Fibroblast of villous mesenchyme (primary cell): ENCODE measurements around the gene OSER1. TPM values are rescaled to one million over a fixed set of nuclear protein-coding genes. Genes with fewer than 3 reads are reported as not detected.
"Not testable (repeated sequence)": the region's sequence is repeated elsewhere in the genome, so short reads cannot be mapped to it uniquely, and the experiment has no call there.

ENCODE experiments used
- DNase-seq: peaks from one replicate; pipeline ENCODE4 v3.0.0-alpha.2; 2010; ENCODE audit warnings: low read depth
- H3K4me3 ChIP-seq: 2 replicates; pipeline ENCODE4 v1.5.1; 2011; ENCODE audit warnings: low read depth, mild to moderate bottlenecking, low read length
- CTCF ChIP-seq: IDR thresholded peaks from 2 replicates; pipeline ENCODE4 v1.5.1; 2012; ENCODE audit warnings: low read depth, mild to moderate bottlenecking, low read length; ENCODE audit not compliant: insufficient read depth
- total RNA-seq: library from RNA; depleted of rRNA; stranded (reverse); fragments of >200 nt; gene quantifications from 2 replicates; pipeline ENCODE4 v1.2.3, GENCODE V29; 2012

The OSER1 gene
- total RNA-seq, 1 donor: 45.8 TPM

- DNase-seq: no peak
- no peak for TF ChIP-seq CTCF
- no peak overlapping the region for H3K4me3 ChIP-seq
These were observed 25.1 kb upstream of the OSER1 start for GRCh38 chr20:44235702-44236101.

- no peak for TF ChIP-seq CTCF
- DNase-seq: peak; percentile 3
These were observed 24.2 kb upstream of the OSER1 start for GRCh38 chr20:44234566-44235317.

GRCh38 chr20:44233436-44234016, 23.0 kb upstream of the OSER1 start:
- H3K4me3 ChIP-seq: no peak overlapping the region
- no peak for DNase-seq
- TF ChIP-seq CTCF: no peak

More at GRCh38 chr20:44234566-44235317, 24.2 kb upstream of the OSER1 start:
- no peak overlapping the region for H3K4me3 ChIP-seq

- H3K4me3 ChIP-seq, DNase-seq: not testable (repeated sequence)
These were observed 21.9 kb upstream of the OSER1 start for GRCh38 chr20:44232469-44232856.

- no peak for TF ChIP-seq CTCF
- DNase-seq: no peak
These were observed 21.3 kb upstream of the OSER1 start for GRCh38 chr20:44231713-44232468.

GRCh38 chr20:44231193-44231592, 20.6 kb upstream of the OSER1 start:
- H3K4me3 ChIP-seq: no peak overlapping the region
- no peak for DNase-seq
- no peak for TF ChIP-seq CTCF

More at GRCh38 chr20:44231713-44232468, 21.3 kb upstream of the OSER1 start:
- H3K4me3 ChIP-seq: no peak overlapping the region
